GM12865 (cell line): ENCODE data around the gene COPE.

Source experiments
- DNase-seq: peaks from one replicate; pipeline ENCODE4 v3.0.0; 2010; ENCODE audit warnings: low read depth
- H3K4me3 ChIP-seq: 2 replicates; pipeline ENCODE4 v1.5.1; 2011; ENCODE audit warnings: mild to moderate bottlenecking, low read depth, low read length, control low read depth
- CTCF ChIP-seq: IDR thresholded peaks from 2 replicates; pipeline ENCODE4 v1.5.1; 2011; ENCODE audit warnings: low read length, control low read depth, low read depth, inconsistent platforms; ENCODE audit not compliant: insufficient read depth; ENCODE audit errors: missing control alignments

Gene COPE

GRCh38 chr19:18876865-18877264 is 42.3 kb downstream of the COPE start:
- no peak overlapping the region for H3K4me3 ChIP-seq
- TF ChIP-seq CTCF, result no peak

GRCh38 chr19:18875726-18876125 is 43.5 kb downstream of the COPE start:
- no peak overlapping the region for H3K4me3 ChIP-seq
- no peak for TF ChIP-seq CTCF
- DNase-seq, result no peak

More at GRCh38 chr19:18876865-18877264, 42.3 kb downstream of the COPE start:
- DNase-seq, result no peak

- no peak overlapping the region for H3K4me3 ChIP-seq
- no peak for DNase-seq
- TF ChIP-seq CTCF, result no peak
These were observed 47.6 kb downstream of the COPE start for GRCh38 chr19:18871543-18871942.

- H3K4me3 ChIP-seq, result no peak overlapping the region
- no peak for TF ChIP-seq CTCF
- DNase-seq, result no peak
These were observed 48.5 kb downstream of the COPE start for GRCh38 chr19:18870531-18871172.

- H3K4me3 ChIP-seq, result no peak overlapping the region
- TF ChIP-seq CTCF, result no peak
- DNase-seq, result no peak
These were observed 49.2 kb downstream of the COPE start for GRCh38 chr19:18869781-18870530.

- no peak for DNase-seq
- H3K4me3 ChIP-seq, result no peak overlapping the region
- TF ChIP-seq CTCF, result no peak
These were observed 50.1 kb downstream of the COPE start for GRCh38 chr19:18869023-18869618.
